A549 (cell line): ENCODE measurements around the gene ULK4. TPM values are rescaled to one million over a fixed set of nuclear protein-coding genes. Genes with fewer than 3 reads are reported as not detected.
A peak's percentile ranks its signal among the peaks of the same experiment; 100 is the strongest.

ENCODE experiments used
- ATAC-seq, 2 experiments: fragments of 200-7000 bp in 1 of 2; fragments of >200 bp in 1 of 2; cut with Nextera tagmentation in 1 of 2; cut with Tn5 transposase in 1 of 2; 3 replicates each; pipeline versions ENCODE4 v1.8.0 to v1.9.1; 2018 to 2020; ENCODE audit warnings: mild to moderate bottlenecking in 1 of 2, moderate library complexity in 1 of 2
- CTCF ChIA-PET: fragments of 300-600 bp; sonication (Branson Sonifier 250); formaldehyde crosslinking; extraction: SDS; loops from one replicate; lab custom pipeline; 2021; ENCODE audit warnings: antibody characterized with exemption, inconsistent platforms; lab: Yijun Ruan, JAX
- POLR2A ChIA-PET: fragments of 350-600 bp; formaldehyde crosslinking; extraction: SDS; loops from one replicate; lab custom pipeline; 2021; ENCODE audit warnings: antibody characterized with exemption, inconsistent platforms; lab: Yijun Ruan, JAX
- DNase-seq, 2 experiments: peaks; one replicate each; pipeline versions ENCODE4 v3.0.0 to v3.0.0-alpha.2; 2011 to 2016; ENCODE audit warnings: low read depth in 1 of 2, low spot score in 1 of 2
- FAIRE-seq: peaks from 2 replicates; lab custom pipeline; 2011; peaks lifted over from hg19 to GRCh38; lab: Jason Lieb, UNC
- H3K27ac ChIP-seq, 2 experiments: fragments of >200 bp; sonication (Bioruptor Twin); formaldehyde crosslinking; 3 replicates each; pipeline ENCODE4 v1.5.1; 2016 to 2017
- H3K4me1 ChIP-seq: fragments of >200 bp; sonication (Bioruptor Twin); formaldehyde crosslinking; 3 replicates; pipeline ENCODE4 v1.6.1; 2016
- H3K4me2 ChIP-seq: fragments of >200 bp; sonication (Bioruptor Twin); formaldehyde crosslinking; 3 replicates; pipeline ENCODE4 v1.6.1; 2016
- H3K4me3 ChIP-seq: fragments of >200 bp; sonication (Bioruptor Twin); formaldehyde crosslinking; 3 replicates; pipeline ENCODE4 v1.5.1; 2016
- H3K9me3 ChIP-seq: fragments of >200 bp; sonication (Bioruptor Twin); formaldehyde crosslinking; 3 replicates; pipeline ENCODE4 v1.6.1; 2016
- BHLHE40 ChIP-seq: IDR thresholded peaks from 2 replicates; pipeline ENCODE4 v1.6.1; 2012; ENCODE audit warnings: low read depth, low read length, inconsistent platforms
- CBX2 ChIP-seq: fragments of 200-600 bp; sonication (generic); IDR thresholded peaks from 2 replicates; pipeline ENCODE4 v1.6.1; 2016; ENCODE audit warnings: low read depth, mild to moderate bottlenecking, borderline replicate concordance
- CHD2 ChIP-seq: fragments of 150-350 bp; IDR thresholded peaks from 2 replicates; pipeline ENCODE4 v1.6.1; 2014; ENCODE audit warnings: low read length; ENCODE audit not compliant: partially characterized antibody
- EHMT2 ChIP-seq: fragments of 200-600 bp; sonication (generic); IDR thresholded peaks from 2 replicates; pipeline ENCODE4 v1.6.1; 2016; ENCODE audit warnings: antibody characterized with exemption, low read depth, mild to moderate bottlenecking, moderate library complexity
- EP300 ChIP-seq, 2 experiments: fragments of >200 bp; sonication (Bioruptor Twin); formaldehyde crosslinking; IDR thresholded peaks; 2 replicates in 1 of 2; 3 replicates in 1 of 2; pipeline ENCODE4 v1.6.1; 2016 to 2017
- FOSL2 ChIP-seq, 2 experiments: fragments of 450-650 bp in 1 of 2; fragments of >200 bp in 1 of 2; sonication (Bioruptor Twin) in 1 of 2; formaldehyde crosslinking; IDR thresholded peaks; 2 replicates each; pipeline versions ENCODE4 v1.5.0 to v1.6.1; 2016 to 2020; ENCODE audit warnings: mild to moderate bottlenecking in 1 of 2, moderate library complexity in 1 of 2
- FOXS1 ChIP-seq: fragments of 250-450 bp; sonication (Bioruptor Pico); IDR thresholded peaks from 2 replicates; pipeline ENCODE4 v1.5.0; 2020; ENCODE audit warnings: mild to moderate bottlenecking, moderate library complexity
- HDAC2 ChIP-seq: fragments of 200-600 bp; sonication (generic); IDR thresholded peaks from 2 replicates; pipeline ENCODE4 v1.6.1; 2016
- HEYL ChIP-seq: fragments of 250-450 bp; sonication (Bioruptor Pico); IDR thresholded peaks from 2 replicates; pipeline ENCODE4 v1.8.0; 2021; ENCODE audit warnings: mild to moderate bottlenecking, moderate library complexity
- HOXA7 ChIP-seq: fragments of 250-450 bp; sonication (Bioruptor Pico); IDR thresholded peaks from 2 replicates; pipeline ENCODE4 v1.5.0; 2020; ENCODE audit warnings: mild to moderate bottlenecking, moderate library complexity
- HOXB5 ChIP-seq: fragments of 250-450 bp; sonication (Bioruptor Pico); IDR thresholded peaks from 2 replicates; pipeline ENCODE4 v1.5.0; 2020; ENCODE audit warnings: mild to moderate bottlenecking, moderate library complexity
- KDM5A ChIP-seq: fragments of 200-600 bp; sonication (generic); IDR thresholded peaks from 2 replicates; pipeline ENCODE4 v1.6.1; 2016; ENCODE audit warnings: antibody characterized with exemption, mild to moderate bottlenecking
- MYC ChIP-seq: IDR thresholded peaks from 2 replicates; pipeline ENCODE4 v1.6.1; 2012; ENCODE audit warnings: mild to moderate bottlenecking, inconsistent platforms, low read length, improper control_type of control experiment, borderline replicate concordance
- NR3C1 ChIP-seq: fragments of >200 bp; sonication (Bioruptor Twin); formaldehyde crosslinking; IDR thresholded peaks from 3 replicates; pipeline ENCODE4 v1.6.1; 2017
- PHF8 ChIP-seq: fragments of 200-600 bp; sonication (generic); IDR thresholded peaks from 2 replicates; pipeline ENCODE4 v1.6.1; 2016; ENCODE audit warnings: low read depth, mild to moderate bottlenecking, antibody characterized with exemption, moderate library complexity, borderline replicate concordance
- RFX5 ChIP-seq: fragments of 450-650 bp; IDR thresholded peaks from 2 replicates; pipeline ENCODE4 v1.7.1; 2014; ENCODE audit warnings: antibody characterized with exemption, mild to moderate bottlenecking, moderate library complexity
- RNF2 ChIP-seq: fragments of 200-600 bp; sonication (generic); IDR thresholded peaks from 2 replicates; pipeline ENCODE4 v1.6.1; 2016; ENCODE audit warnings: low read depth, mild to moderate bottlenecking, antibody characterized with exemption, moderate library complexity, borderline replicate concordance
- SMC3 ChIP-seq: fragments of >200 bp; sonication (Bioruptor Twin); formaldehyde crosslinking; IDR thresholded peaks from 3 replicates; pipeline ENCODE4 v1.6.1; 2018; ENCODE audit warnings: inconsistent platforms
- TP53 ChIP-seq: fragments of 250-450 bp; sonication (Bioruptor Pico); IDR thresholded peaks from 2 replicates; pipeline ENCODE4 v1.5.0; 2021; ENCODE audit warnings: mild to moderate bottlenecking, moderate library complexity
- ZC3H11A ChIP-seq: fragments of 450-650 bp; IDR thresholded peaks from 2 replicates; pipeline ENCODE4 v1.6.1; 2014; ENCODE audit warnings: antibody characterized with exemption, mild to moderate bottlenecking
- ZNF302 ChIP-seq: fragments of 250-450 bp; sonication (Bioruptor Pico); IDR thresholded peaks from 2 replicates; pipeline ENCODE4 v1.9.0; 2021; ENCODE audit warnings: inconsistent platforms, mild to moderate bottlenecking, moderate library complexity
- ZSCAN20 ChIP-seq: fragments of 250-450 bp; sonication (Bioruptor Pico); IDR thresholded peaks from 2 replicates; pipeline ENCODE4 v1.8.0; 2022; ENCODE audit warnings: mild to moderate bottlenecking, moderate library complexity
- WGBS: methylation state at CpG from one replicate; pipeline ENCODE4 v1.1.6; 2017; ENCODE audit errors: missing lambda C conversion rate; 5-methylcytosine and 5-hydroxymethylcytosine counted together
- polyA plus RNA-seq, 4 experiments: library from polyadenylated mRNA; depleted of rRNA in 3 of 4; stranded (reverse); fragments of >200 nt; fragmentation: RNase III in 1 of 4; extraction: RNeasy Plus Mini Kit Qiagen cat#74134 plus additional on column Dnase treatment in 1 of 4; gene quantifications; 2 replicates in 3 of 4; 3 replicates in 1 of 4; pipeline ENCODE4 v1.2.3, GENCODE V29; 2011 to 2017
- TF ChIP-seq, protein P1 (sequence below): fragments of 200-600 bp; sonication (generic); IDR thresholded peaks from 2 replicates; pipeline ENCODE4 v1.6.1; 2016; ENCODE audit warnings: antibody characterized with exemption, mild to moderate bottlenecking, moderate library complexity
- TF ChIP-seq, protein P2 (sequence below): fragments of 250-450 bp; sonication (Bioruptor Pico); IDR thresholded peaks from 2 replicates; pipeline ENCODE4 v1.5.0; 2021; ENCODE audit warnings: mild to moderate bottlenecking, moderate library complexity, borderline replicate concordance
- TF ChIP-seq, protein P3 (sequence below): fragments of 450-650 bp; IDR thresholded peaks from 2 replicates; pipeline ENCODE4 v1.6.1; 2014; ENCODE audit warnings: antibody characterized with exemption

Gene ULK4
- polyA plus RNA-seq, 2 of the 4 experiments (the other 2 are of a cell fraction), result 4.9 to 7.7 TPM

DNA sequence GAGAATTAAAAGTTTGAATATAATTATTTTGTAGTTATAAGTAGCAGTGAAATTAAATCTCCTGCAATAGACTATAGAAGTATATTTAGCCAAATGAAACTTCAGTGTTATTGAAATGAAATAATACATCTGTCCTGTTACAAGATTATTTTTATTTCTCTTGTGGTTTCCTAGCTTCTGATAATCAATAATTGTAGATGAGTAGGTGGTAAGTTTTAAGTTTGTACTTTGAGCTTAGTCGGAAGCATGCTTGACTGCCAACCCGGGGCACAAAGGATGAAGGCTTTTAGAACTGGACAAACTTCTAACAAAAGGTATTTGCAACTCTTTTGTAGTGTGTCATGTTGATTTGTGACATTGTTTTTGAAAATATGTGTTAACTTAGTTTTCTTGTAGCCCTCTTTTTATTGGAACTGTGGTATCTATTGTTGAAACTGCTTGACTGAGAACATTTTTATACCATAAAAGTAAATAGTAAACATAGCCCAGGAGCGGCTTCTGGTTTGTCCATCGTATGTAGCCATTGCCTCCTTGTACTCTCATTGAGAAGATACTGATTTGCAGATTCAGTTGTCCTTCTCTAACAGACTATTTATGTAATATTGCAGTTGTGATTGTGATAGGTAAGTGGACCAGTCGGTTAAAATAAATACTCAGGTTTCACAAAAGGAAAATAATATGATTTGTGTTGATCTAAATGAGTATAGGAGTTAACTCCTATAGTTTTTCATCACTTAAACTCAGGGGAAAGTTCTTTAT is 759.6 kb downstream of the ULK4 start:
- CTCF ChIA-PET, result interaction anchor here (0.6 to 2.1 kb wide), 11 partner anchors 84 to 837 kb away, joined by 3 to 10 read pairs (median 4); no protein-coding TSS in a partner anchor
- Histone ChIP-seq H3K9me3 (no peaks in the 10 kb centered on the region), H3K4me3 (peak overlapping the region; percentile 95), H3K4me2 (peak overlapping the region; percentile 89), H3K4me1 (peaks cover 47% of the 10 kb centered on the region), H3K27ac (no peak overlapping the region)
- POLR2A ChIA-PET, result interaction anchor here (0.5 to 0.6 kb wide), 2 partner anchors 622 to 745 kb away, joined by 3 read pairs; partner anchors contain the start of gene RPL14
- no peak for ATAC-seq
- no peak for TF ChIP-seq ZSCAN20
- TF ChIP-seq HOXB5 (CRISPR knock-in tag), result no peak
- TF ChIP-seq HOXA7 (CRISPR knock-in tag), result no peak
- TF ChIP-seq TP53 (CRISPR knock-in tag), result no peak
- TF ChIP-seq FOXS1 (CRISPR knock-in tag), result no peak
- TF ChIP-seq CBX2, result no peak
- TF ChIP-seq, protein P1, sequence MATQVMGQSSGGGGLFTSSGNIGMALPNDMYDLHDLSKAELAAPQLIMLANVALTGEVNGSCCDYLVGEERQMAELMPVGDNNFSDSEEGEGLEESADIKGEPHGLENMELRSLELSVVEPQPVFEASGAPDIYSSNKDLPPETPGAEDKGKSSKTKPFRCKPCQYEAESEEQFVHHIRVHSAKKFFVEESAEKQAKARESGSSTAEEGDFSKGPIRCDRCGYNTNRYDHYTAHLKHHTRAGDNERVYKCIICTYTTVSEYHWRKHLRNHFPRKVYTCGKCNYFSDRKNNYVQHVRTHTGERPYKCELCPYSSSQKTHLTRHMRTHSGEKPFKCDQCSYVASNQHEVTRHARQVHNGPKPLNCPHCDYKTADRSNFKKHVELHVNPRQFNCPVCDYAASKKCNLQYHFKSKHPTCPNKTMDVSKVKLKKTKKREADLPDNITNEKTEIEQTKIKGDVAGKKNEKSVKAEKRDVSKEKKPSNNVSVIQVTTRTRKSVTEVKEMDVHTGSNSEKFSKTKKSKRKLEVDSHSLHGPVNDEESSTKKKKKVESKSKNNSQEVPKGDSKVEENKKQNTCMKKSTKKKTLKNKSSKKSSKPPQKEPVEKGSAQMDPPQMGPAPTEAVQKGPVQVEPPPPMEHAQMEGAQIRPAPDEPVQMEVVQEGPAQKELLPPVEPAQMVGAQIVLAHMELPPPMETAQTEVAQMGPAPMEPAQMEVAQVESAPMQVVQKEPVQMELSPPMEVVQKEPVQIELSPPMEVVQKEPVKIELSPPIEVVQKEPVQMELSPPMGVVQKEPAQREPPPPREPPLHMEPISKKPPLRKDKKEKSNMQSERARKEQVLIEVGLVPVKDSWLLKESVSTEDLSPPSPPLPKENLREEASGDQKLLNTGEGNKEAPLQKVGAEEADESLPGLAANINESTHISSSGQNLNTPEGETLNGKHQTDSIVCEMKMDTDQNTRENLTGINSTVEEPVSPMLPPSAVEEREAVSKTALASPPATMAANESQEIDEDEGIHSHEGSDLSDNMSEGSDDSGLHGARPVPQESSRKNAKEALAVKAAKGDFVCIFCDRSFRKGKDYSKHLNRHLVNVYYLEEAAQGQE, result no peak
- no peak for TF ChIP-seq CHD2
- TF ChIP-seq BHLHE40, result no peak
- no peak for TF ChIP-seq ZNF302
- TF ChIP-seq, protein P2, sequence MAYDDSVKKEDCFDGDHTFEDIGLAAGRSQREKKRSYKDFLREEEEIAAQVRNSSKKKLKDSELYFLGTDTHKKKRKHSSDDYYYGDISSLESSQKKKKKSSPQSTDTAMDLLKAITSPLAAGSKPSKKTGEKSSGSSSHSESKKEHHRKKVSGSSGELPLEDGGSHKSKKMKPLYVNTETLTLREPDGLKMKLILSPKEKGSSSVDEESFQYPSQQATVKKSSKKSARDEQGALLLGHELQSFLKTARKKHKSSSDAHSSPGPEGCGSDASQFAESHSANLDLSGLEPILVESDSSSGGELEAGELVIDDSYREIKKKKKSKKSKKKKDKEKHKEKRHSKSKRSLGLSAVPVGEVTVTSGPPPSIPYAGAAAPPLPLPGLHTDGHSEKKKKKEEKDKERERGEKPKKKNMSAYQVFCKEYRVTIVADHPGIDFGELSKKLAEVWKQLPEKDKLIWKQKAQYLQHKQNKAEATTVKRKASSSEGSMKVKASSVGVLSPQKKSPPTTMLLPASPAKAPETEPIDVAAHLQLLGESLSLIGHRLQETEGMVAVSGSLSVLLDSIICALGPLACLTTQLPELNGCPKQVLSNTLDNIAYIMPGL (CRISPR knock-in tag), result no peak
- TF ChIP-seq ZC3H11A, result no peak
- TF ChIP-seq EHMT2, result no peak
- DNase-seq, result no peak
- 34% methylated on average over 5 of the region's 5 CpGs for WGBS
- FAIRE-seq, result no peak

DNA sequence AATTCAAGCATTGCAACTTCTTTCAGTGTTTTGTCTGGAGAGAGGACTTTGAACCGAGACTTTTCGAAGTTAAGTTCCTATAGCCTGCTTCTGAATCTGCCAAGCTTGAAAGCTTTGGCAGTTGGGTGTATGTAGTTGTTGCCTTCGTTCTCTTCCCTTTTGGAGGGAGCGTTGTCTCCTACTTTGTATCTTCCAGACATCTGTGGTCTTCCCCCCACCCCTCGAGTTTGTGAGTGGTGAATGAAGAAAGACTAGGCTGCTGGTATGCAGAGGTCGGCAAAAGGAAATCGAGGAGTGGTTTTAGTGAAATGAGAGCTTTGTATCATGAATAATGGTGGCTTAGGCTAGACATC is 761.3 kb downstream of the ULK4 start:
- TF ChIP-seq PHF8 (no peak), RNF2 (no peak), KDM5A (no peak), SMC3 (no peak), NR3C1 (no peak), CBX2 (no peak), MYC (no peak), HDAC2 (no peak), FOSL2 (IDR thresholded peaks at IDR 0.05) (no peak), FOSL2 (CRISPR knock-in tag; IDR thresholded peaks at IDR 0.05) (no peak), HEYL (CRISPR knock-in tag) (no peak), RFX5 (no peak), BHLHE40 (no peak), ZNF302 (no peak), EP300 (IDR thresholded peaks at IDR 0.05) (no peak)
- TF ChIP-seq, protein P3, sequence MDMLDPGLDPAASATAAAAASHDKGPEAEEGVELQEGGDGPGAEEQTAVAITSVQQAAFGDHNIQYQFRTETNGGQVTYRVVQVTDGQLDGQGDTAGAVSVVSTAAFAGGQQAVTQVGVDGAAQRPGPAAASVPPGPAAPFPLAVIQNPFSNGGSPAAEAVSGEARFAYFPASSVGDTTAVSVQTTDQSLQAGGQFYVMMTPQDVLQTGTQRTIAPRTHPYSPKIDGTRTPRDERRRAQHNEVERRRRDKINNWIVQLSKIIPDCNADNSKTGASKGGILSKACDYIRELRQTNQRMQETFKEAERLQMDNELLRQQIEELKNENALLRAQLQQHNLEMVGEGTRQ, result no peak
- POLR2A ChIA-PET, result interaction anchor here (2.3 to 3.5 kb wide), 2 partner anchors 16 to 229 kb away, joined by 19 to 35 read pairs; no protein-coding TSS in a partner anchor
- no peak for FAIRE-seq

More for the DNA sequence above, 761.3 kb downstream of the ULK4 start:
- H3K4me3 ChIP-seq, result peak overlapping the region; percentile 95
- WGBS, result 3% methylated on average over 7 of the region's 7 CpGs
- CTCF ChIA-PET, result interaction anchor here (3.0 kb wide), 1 partner anchor 621 kb away, joined by 10 read pairs; no protein-coding TSS in a partner anchor
- H3K4me1 ChIP-seq, result peaks cover 34% of the 10 kb centered on the region
- no peak for ATAC-seq
- DNase-seq, result no peak
- H3K9me3 ChIP-seq, result no peaks in the 10 kb centered on the region
- H3K27ac ChIP-seq, result peak overlapping the region; percentile 98 to 100
- peak overlapping the region; percentile 89 for H3K4me2 ChIP-seq
